Hematopoietic multipotent progenitor cell treated with erythropoietin and hydrocortisone succinate and interleukin-3 and kit ligand, for 8 days (in vitro differentiated cells): ENCODE measurements around the gene SLC66A1.

Source experiments
- DNase-seq: peaks from one replicate; pipeline ENCODE4 v3.0.0-alpha.2; 2015

The SLC66A1 gene

GRCh38 chr1:19366599-19367536 is 54.7 kb downstream of the SLC66A1 start:
- DNase-seq = no peak

GRCh38 chr1:19367584-19368041 is 55.5 kb downstream of the SLC66A1 start:
- DNase-seq = no peak

GRCh38 chr1:19368050-19368449 is 55.9 kb downstream of the SLC66A1 start:
- DNase-seq = peak; percentile 23

DNA sequence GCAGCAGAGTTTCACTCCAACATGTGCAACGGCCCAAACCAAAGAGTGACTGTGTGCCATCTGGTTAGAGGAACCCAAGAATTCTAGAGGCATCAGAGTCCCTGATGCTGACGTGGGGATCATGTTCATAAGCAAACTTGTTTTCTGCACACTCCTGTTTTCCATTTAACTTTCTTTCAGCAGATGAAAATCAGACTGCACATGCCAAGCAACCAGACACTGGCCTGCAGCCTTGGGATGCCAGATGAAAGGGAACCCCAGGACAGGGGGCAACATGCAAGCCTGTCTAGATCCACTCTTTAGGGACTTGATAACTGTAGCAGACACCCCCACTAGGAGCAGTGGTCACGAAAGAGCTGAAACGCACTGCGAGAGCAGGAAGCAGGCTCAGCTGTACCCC is 56.8 kb downstream of the SLC66A1 start:
- no peak for DNase-seq

DNA sequence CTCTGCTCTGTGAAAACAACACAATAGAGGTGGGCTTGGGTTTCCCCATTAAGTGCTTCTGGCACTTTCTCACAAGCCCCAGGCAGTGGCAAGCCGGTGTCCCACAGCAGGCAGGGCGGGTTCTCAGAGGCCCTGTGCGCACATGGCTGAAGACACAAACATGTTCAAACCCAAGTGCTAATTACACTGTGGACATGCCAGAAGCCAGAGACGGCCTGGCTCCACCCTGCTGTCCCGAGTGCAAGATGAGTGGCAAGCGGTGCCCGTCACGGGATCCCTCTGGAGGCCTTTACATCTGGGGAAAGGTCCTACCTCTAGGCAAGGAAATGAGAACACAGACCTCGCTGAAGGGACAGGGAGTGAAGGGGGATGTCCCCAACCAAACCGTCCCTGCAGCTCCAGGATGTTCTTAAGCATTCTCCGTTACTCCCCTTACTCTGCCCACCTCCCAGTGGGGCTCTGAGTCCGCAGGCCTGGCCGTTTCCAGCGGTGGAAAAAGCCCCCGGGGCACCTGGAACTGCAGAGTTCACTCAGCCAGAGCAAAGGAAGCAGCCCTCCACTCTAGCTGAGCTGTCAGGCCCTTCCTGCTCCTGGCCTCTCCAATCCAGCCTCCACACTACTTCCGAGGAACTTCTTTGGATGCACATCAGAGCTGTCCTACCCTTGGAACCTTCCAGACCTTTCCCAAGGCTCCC is 57.4 kb downstream of the SLC66A1 start:
- no peak for DNase-seq

DNA sequence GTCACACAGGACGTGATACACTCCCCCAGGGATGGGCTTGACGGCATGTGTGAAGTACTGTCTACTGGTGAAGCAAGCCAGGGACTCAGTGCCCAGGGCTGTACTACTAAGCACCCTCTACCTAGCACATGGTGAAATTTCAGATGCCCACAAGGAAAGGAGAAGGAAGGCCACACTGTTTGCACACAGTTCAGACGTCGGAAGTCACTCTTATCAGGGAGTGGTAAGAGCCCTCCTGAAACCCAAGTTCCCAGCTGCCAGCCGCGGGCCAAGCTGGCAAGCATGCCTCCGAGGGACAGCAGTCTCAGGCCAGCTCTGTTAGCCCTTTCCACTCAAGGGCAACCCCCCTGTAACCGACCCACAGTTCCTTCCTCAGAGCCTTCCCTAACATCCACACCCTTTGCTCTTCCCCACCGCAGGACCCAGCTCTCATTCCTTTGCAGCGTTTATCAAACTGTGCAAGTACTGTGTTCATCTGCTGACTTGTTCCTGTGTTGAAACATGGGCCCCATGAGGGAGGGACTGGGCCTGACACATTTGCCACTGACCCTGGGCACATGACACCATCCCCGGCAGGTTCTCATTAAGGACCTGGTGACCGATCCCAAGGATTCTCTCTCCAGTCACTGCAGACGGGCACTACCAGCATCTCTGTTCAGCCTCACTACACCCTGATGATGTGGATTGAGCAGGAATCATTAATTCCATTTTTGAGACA is 58.5 kb downstream of the SLC66A1 start:
- peak; percentile 33 for DNase-seq

- DNase-seq = no peak
These were observed 59.4 kb downstream of the SLC66A1 start for GRCh38 chr1:19371226-19372135.

GRCh38 chr1:19372136-19372514 is 60.0 kb downstream of the SLC66A1 start:
- no peak for DNase-seq

- no peak for DNase-seq
These were observed 60.5 kb downstream of the SLC66A1 start for GRCh38 chr1:19372602-19373001.

- no peak for DNase-seq
These were observed 61.3 kb downstream of the SLC66A1 start for GRCh38 chr1:19373211-19374082.

- DNase-seq = peak; percentile 14
These were observed 62.1 kb downstream of the SLC66A1 start for GRCh38 chr1:19374083-19374801.

DNA sequence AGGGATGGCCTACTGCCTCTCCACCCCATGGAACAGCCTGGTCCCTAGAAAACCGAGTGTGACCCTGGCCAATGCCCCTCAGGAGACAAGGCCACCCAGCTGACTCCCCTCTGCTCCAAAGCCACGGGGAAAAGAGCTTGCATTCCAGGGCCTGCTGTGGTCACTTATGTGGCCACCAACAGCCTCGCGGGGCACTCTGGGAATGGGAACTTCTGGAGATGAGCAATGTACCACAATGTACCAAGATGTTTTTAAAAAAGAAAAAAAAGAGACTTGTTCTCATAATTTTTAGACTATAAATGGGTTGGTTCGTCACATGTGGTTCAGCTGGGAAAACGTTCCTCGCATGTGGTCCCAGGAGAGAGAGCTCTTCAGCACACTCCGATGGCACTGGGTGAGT is 62.8 kb downstream of the SLC66A1 start:
- DNase-seq = no peak

DNA sequence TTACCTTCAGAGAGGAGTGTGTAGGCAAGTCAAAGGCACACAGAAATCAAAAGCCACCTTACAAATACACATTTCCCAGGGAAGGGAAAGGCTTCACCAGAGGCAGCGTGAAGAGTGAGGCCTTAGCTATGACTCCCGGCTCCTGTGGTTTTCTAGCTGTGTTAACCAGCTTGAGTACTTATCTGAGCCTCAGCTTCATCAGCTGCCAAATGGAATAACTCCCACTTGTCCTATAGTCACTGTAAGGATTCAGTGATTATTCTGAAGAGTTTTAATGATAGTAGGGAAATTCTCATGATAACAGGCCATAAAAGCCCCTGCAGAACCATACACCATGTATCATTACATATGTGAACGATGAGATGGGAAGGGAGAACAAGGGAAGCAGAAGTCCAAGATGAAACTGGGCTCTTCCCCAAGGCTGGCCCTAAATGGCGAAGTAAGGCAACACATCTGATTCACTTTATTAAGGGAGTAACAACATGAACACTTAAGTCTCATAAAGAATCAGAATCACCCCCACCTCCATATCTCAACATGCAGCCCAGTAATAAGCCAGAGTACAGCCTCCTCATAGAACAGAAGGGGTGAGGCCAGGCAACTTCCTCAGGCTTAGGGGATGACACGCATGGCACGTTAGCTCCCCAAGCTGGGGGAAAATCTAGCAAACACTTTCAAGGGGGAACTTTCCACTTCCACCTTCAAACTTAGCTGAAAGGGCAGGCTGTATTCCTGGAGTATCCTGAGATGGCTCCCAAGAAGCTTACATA is 63.7 kb downstream of the SLC66A1 start:
- DNase-seq = no peak

- no peak for DNase-seq
These were observed 64.6 kb downstream of the SLC66A1 start for GRCh38 chr1:19376428-19377372.

DNA sequence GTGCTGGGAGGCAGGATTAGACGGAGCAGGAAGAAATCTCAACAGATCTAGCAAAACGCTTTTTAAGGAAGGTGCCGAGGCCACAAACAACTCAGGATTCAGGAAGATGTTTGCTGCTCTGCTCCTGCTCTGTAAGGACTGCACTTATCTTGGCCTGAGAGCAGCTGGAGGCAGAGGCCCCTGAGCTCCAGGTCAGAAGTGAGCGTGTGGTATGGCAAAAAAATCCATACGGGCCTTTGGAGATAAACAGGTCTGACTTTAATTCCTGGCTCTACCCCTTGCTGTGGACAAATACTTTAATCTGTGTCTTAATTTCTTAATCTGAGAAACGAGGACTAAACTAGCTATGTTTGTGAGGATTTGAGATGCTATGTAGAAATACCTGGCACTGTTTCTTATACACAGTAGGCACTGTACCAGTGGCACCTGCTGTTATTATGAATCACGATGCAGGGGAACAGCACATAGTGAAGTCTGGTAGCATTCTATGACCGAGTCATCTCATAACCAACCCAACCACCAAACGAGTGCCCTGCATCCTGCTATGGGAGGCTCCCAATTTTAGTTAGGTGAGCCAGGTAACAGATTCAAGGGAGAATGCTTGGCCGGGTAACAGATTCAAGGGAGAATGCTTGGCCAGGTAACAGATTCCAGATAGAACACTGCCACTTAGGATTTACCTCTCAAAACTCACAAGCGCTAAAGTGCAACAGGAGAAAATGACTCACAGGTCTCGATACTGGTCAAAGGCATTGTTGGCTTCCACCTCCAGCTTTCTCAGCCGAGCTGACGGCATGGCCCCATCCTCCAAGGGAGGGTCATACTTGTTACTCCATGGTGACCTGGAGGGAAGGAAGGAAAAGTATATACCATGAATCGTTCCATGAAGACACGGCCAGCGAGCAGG is 65.9 kb downstream of the SLC66A1 start:
- DNase-seq = no peak
